ENCODE results near the gene VPS13D. TPM values are rescaled to one million over a fixed set of nuclear protein-coding genes. Genes with fewer than 3 reads are reported as not detected.

VPS13D gene
- total and polyA plus RNA-seq, 2 experiments from 2014 or later, result 10.7 to 34.9 TPM

DNA sequence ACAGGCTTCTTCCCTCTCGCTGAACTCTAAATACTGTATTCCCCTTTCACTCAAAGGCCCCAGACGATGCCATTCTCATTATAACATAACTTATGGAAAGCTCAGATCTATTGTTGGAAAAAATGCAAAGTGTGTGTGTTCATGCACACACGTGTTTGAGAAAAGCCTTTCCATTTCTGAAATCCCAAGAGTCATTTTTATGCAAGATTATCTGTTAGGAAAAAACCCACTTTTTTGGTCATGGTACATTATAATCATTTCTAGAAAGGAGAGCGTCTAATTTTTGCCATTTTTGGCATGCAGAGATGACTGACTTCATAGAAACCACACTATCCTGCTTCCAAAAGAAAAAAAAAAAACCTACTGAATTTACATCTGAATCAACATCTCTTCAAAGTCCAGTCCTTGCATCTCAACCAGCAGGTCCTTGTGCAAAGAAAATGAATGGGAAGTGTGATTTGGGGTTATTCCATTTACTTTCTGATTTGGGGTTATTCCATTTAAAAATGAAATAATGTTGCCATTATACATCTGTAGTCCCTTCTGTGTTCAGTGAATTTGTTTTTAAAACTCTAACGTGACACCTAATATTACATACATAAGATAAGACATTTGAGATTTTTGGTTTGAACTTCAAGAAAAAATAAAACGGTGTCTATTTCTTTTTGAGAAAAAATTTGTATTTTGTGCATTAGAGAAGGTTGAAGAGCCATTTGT is 237.9 kb downstream of the VPS13D start:
- no peaks in the 10 kb centered on the region for H3K4me1 ChIP-seq (ENCODE audit: insufficient read depth)
- no peak overlapping the region for H3K27ac Mint-ChIP-seq

More for the DNA sequence above, 237.9 kb downstream of the VPS13D start:
- Histone ChIP-seq H3F3A (replicated peaks; ENCODE audit: low read depth) (no peaks in the 10 kb centered on the region), H3K9me2 (ENCODE audit: insufficient read depth) (no peaks in the 10 kb centered on the region), H4K20me1 (replicated peaks; ENCODE audit: insufficient read depth) (no peaks in the 10 kb centered on the region; the same call in none of the 2 replicates), H3K36me3 (ENCODE audit: insufficient read depth) (no peaks in the 10 kb centered on the region), H3K27me3 (ENCODE audit: insufficient read depth) (no peaks in the 10 kb centered on the region), H3K4me2 (no peak overlapping the region), H3K27ac (ENCODE audit: low read depth) (no peak overlapping the region), H2AFZ (no peak overlapping the region), H3K4me3 (no peak overlapping the region), H3K79me2 (replicated peaks; ENCODE audit: insufficient read depth) (no peaks in the 10 kb centered on the region)
- no peaks in the 10 kb centered on the region for H3K27me3 Mint-ChIP-seq (ENCODE audit: insufficient read depth, low read depth, poor library complexity)
- DNase-seq (ENCODE audit: low spot score) (no peak), ATAC-seq (no peak)
- H3K36me3 Mint-ChIP-seq (ENCODE audit: low read depth), result peaks cover 5% of the 10 kb centered on the region; the same call in 2 of the 3 replicates
- H3K4me3 Mint-ChIP-seq, result no peak overlapping the region
- peaks cover 14% of the 10 kb centered on the region for H3K4me1 Mint-ChIP-seq
- H3K9me3 Mint-ChIP-seq, result 0 out of 3 replicates have a peak, but pooled peaks cover under 1% of the 10 kb centered on the region
- TF ChIP-seq JUNB (IDR thresholded peaks at IDR 0.05; ENCODE audit: unreplicated experiment), result no peak
- no peak for TF ChIP-seq ZNF462 (CRISPR knock-in tag; IDR thresholded peaks at IDR 0.05)
- TF ChIP-seq ZNF114 (CRISPR knock-in tag; IDR thresholded peaks at IDR 0.05), result no peak
- no peak for TF ChIP-seq ZNF331 (CRISPR knock-in tag; IDR thresholded peaks at IDR 0.05; ENCODE audit: low read depth)

Data from GM23338 (cell line).